Activated CD8-positive, alpha-beta T cell treated with anti-CD3 and anti-CD28 coated beads, Interleukin-2, amount 10 ng/mL, durations not matched to agents 7 days and 5 days (primary cell): ENCODE data around the gene GLRX2. TPM values are rescaled to one million over a fixed set of nuclear protein-coding genes. Genes with fewer than 3 reads are reported as not detected.

Source experiments
- ATAC-seq: fragments of 150-1000 bp; cut with Tn5 transposase; one replicate; pipeline ENCODE4 v1.10.0; 2021; ENCODE audit warnings: moderate library complexity
- CTCF ChIA-PET: fragments of 350-600 bp; sonication (Branson Sonifier 250); formaldehyde crosslinking; loops from one replicate; lab custom pipeline; 2021; ENCODE audit warnings: antibody characterized with exemption; lab: Charles Lee
- POLR2A ChIA-PET: fragments of 350-600 bp; sonication (Branson Sonifier 250); formaldehyde crosslinking; loops from one replicate; lab custom pipeline; 2021; ENCODE audit warnings: antibody characterized with exemption; lab: Charles Lee
- DNase-seq: peaks from one replicate; pipeline ENCODE4 v3.0.0-alpha.2; 2020
- H3K27ac Mint-ChIP-seq: one replicate; pipeline ENCODE4 v1.8.0; 2021; ENCODE audit warnings: mild to moderate bottlenecking, mixed read lengths
- H3K27me3 Mint-ChIP-seq: one replicate; pipeline ENCODE4 v1.8.0; 2021; ENCODE audit warnings: low read depth, mixed read lengths
- H3K36me3 Mint-ChIP-seq: one replicate; pipeline ENCODE4 v1.8.0; 2021; ENCODE audit warnings: low read depth, mixed read lengths
- H3K4me1 Mint-ChIP-seq: one replicate; pipeline ENCODE4 v1.8.0; 2021; ENCODE audit warnings: low read depth, mixed read lengths
- H3K4me3 Mint-ChIP-seq: one replicate; pipeline ENCODE4 v1.8.0; 2021; ENCODE audit warnings: mild to moderate bottlenecking, mixed read lengths
- H3K9me3 Mint-ChIP-seq: one replicate; pipeline ENCODE4 v1.8.0; 2022; ENCODE audit warnings: mixed read lengths; ENCODE audit not compliant: insufficient read depth
- total RNA-seq, 2 experiments: library from RNA; stranded (reverse); gene quantifications; one replicate each; pipeline ENCODE4 v1.2.3, GENCODE V29; 2021

GLRX2 gene
- total RNA-seq, 2 experiments from 2014 or later: 18.7 to 21.8 TPM

- no peak overlapping the region for H3K4me3 Mint-ChIP-seq
- H3K27ac Mint-ChIP-seq: no peak overlapping the region
- no peaks in the 10 kb centered on the region for H3K36me3 Mint-ChIP-seq
- DNase-seq (no peak), ATAC-seq (no peak)
- POLR2A ChIA-PET: no interaction called here
- no peaks in the 10 kb centered on the region for H3K9me3 Mint-ChIP-seq
- H3K4me1 Mint-ChIP-seq: peaks cover 2% of the 10 kb centered on the region
- CTCF ChIA-PET: interaction anchor here (1.1 kb wide), 1 partner anchor 11 kb away, joined by 4 read pairs; the partner anchor contains the start of gene CDC73
- peaks cover 27% of the 10 kb centered on the region for H3K27me3 Mint-ChIP-seq
These were observed 5.7 kb upstream of the GLRX2 start for GRCh38 chr1:193110864-193111263.

GRCh38 chr1:193110246-193110645, 5.0 kb upstream of the GLRX2 start:
- Mint-ChIP-seq H3K4me1 (peaks cover 7% of the 10 kb centered on the region), H3K27me3 (peaks cover 23% of the 10 kb centered on the region), H3K9me3 (no peaks in the 10 kb centered on the region), H3K27ac (no peak overlapping the region), H3K4me3 (no peak overlapping the region), H3K36me3 (no peaks in the 10 kb centered on the region)
- CTCF ChIA-PET: interaction anchor here (1.1 to 1.3 kb wide), 2 partner anchors 10 to 12 kb away, joined by 3 to 4 read pairs; partner anchors contain the start of gene CDC73
- no peak for DNase-seq
- POLR2A ChIA-PET: interaction anchor here (0.6 kb wide), 1 partner anchor 176 kb away, joined by 3 read pairs; no protein-coding TSS in a partner anchor
- no peak for ATAC-seq

- Mint-ChIP-seq H3K27ac (no peak overlapping the region), H3K27me3 (peaks cover 23% of the 10 kb centered on the region), H3K9me3 (no peaks in the 10 kb centered on the region), H3K4me3 (no peak overlapping the region), H3K36me3 (peaks cover 3% of the 10 kb centered on the region), H3K4me1 (peaks cover 7% of the 10 kb centered on the region)
- ChIA-PET CTCF (interaction anchor here (1.3 kb wide), 1 partner anchor 9 kb away, joined by 3 read pairs; no protein-coding TSS in a partner anchor), POLR2A (interaction anchor here (0.6 kb wide), 1 partner anchor 177 kb away, joined by 3 read pairs; no protein-coding TSS in a partner anchor)
- ATAC-seq (no peak), DNase-seq (no peak)
These were observed 4.4 kb upstream of the GLRX2 start for GRCh38 chr1:193109619-193110018.

- no peak for ATAC-seq
- Mint-ChIP-seq H3K4me3 (no peak overlapping the region), H3K9me3 (no peaks in the 10 kb centered on the region), H3K4me1 (peaks cover 14% of the 10 kb centered on the region), H3K27ac (no peak overlapping the region), H3K36me3 (peaks cover 3% of the 10 kb centered on the region), H3K27me3 (peaks cover 23% of the 10 kb centered on the region)
- CTCF ChIA-PET: no interaction called here
- POLR2A ChIA-PET: interaction anchor here (0.6 kb wide), 2 partner anchors 299 to 493 kb away, joined by 4 to 7 read pairs; no protein-coding TSS in a partner anchor
- no peak for DNase-seq
These were observed 3.3 kb upstream of the GLRX2 start for GRCh38 chr1:193108471-193108870.

GRCh38 chr1:193105821-193106177, 585 bp upstream of the GLRX2 start:
- ATAC-seq (no peak), DNase-seq (no peak)
- ChIA-PET POLR2A (interaction anchor here (1.8 kb wide), 1 partner anchor 17 kb away, joined by 6 read pairs; the partner anchor contains the start of gene CDC73), CTCF (interaction anchor here (3.1 kb wide), 1 partner anchor 16 kb away, joined by 14 read pairs; the partner anchor contains the start of gene CDC73)
- Mint-ChIP-seq H3K27me3 (peaks cover 18% of the 10 kb centered on the region), H3K9me3 (no peaks in the 10 kb centered on the region), H3K4me1 (peaks cover 18% of the 10 kb centered on the region), H3K4me3 (peak overlapping the region; percentile 94), H3K27ac (peak overlapping the region; percentile 63), H3K36me3 (peaks cover 6% of the 10 kb centered on the region)

- peaks cover 10% of the 10 kb centered on the region for H3K27me3 Mint-ChIP-seq
- DNase-seq: peak; percentile 31
- H3K4me3 Mint-ChIP-seq: peak overlapping the region; percentile 94
- peak overlapping the region; percentile 78 for H3K27ac Mint-ChIP-seq
- H3K9me3 Mint-ChIP-seq: no peaks in the 10 kb centered on the region
- peaks cover 17% of the 10 kb centered on the region for H3K36me3 Mint-ChIP-seq
- peak; percentile 50 for ATAC-seq
- ChIA-PET CTCF (interaction anchor here (0.5 to 3.1 kb wide), 4 partner anchors 16 to 59 kb away, joined by 3 to 14 read pairs (median 4); partner anchors contain the start of gene CDC73), POLR2A (interaction anchor here (1.8 to 3.1 kb wide), 2 partner anchors 18 to 46 kb away, joined by 6 to 13 read pairs; partner anchors contain the start of genes CDC73, RO60 and UCHL5)
- peaks cover 18% of the 10 kb centered on the region for H3K4me1 Mint-ChIP-seq
These were observed 710 bp downstream of the GLRX2 start for GRCh38 chr1:193104502-193104906.

- peaks cover 18% of the 10 kb centered on the region for H3K4me1 Mint-ChIP-seq
- POLR2A ChIA-PET: interaction anchor here (0.6 to 3.1 kb wide), 5 partner anchors 11 to 45 kb away, joined by 3 to 13 read pairs (median 6); partner anchors contain the start of genes CDC73, RO60 and UCHL5
These were observed 1.3 kb downstream of the GLRX2 start for GRCh38 chr1:193103759-193104501.

GRCh38 chr1:193102662-193103061, 2.6 kb downstream of the GLRX2 start:
- ChIA-PET CTCF (interaction anchor here (1.3 to 3.1 kb wide), 3 partner anchors 9 to 19 kb away, joined by 3 to 14 read pairs (median 4); partner anchors contain the start of gene CDC73), POLR2A (interaction anchor here (3.1 kb wide), 1 partner anchor 44 kb away, joined by 13 read pairs; the partner anchor contains the start of genes RO60 and UCHL5)
- ATAC-seq: no peak
- DNase-seq: no peak
- Mint-ChIP-seq H3K4me3 (no peak overlapping the region), H3K27ac (no peak overlapping the region), H3K27me3 (peaks cover 3% of the 10 kb centered on the region), H3K4me1 (peaks cover 18% of the 10 kb centered on the region), H3K9me3 (no peaks in the 10 kb centered on the region), H3K36me3 (peaks cover 25% of the 10 kb centered on the region)

More at GRCh38 chr1:193103759-193104501, 1.3 kb downstream of the GLRX2 start:
- H3K36me3 Mint-ChIP-seq: peaks cover 19% of the 10 kb centered on the region
- H3K9me3 Mint-ChIP-seq: no peaks in the 10 kb centered on the region
- H3K27ac Mint-ChIP-seq: no peak overlapping the region
- H3K4me3 Mint-ChIP-seq: peak overlapping the region; percentile 94
- no peak for DNase-seq
- ATAC-seq: no peak
- H3K27me3 Mint-ChIP-seq: peaks cover 8% of the 10 kb centered on the region
- CTCF ChIA-PET: interaction anchor here (0.5 to 3.1 kb wide), 5 partner anchors 16 to 950 kb away, joined by 3 to 14 read pairs (median 3); partner anchors contain the start of gene CDC73

- Mint-ChIP-seq H3K4me1 (no peaks in the 10 kb centered on the region), H3K9me3 (no peaks in the 10 kb centered on the region), H3K27me3 (no peaks in the 10 kb centered on the region), H3K4me3 (no peak overlapping the region), H3K27ac (no peak overlapping the region), H3K36me3 (peaks cover 32% of the 10 kb centered on the region)
- CTCF ChIA-PET: no interaction called here
- POLR2A ChIA-PET: no interaction called here
- DNase-seq: no peak
- no peak for ATAC-seq
These were observed 11.1 kb downstream of the GLRX2 start for GRCh38 chr1:193094112-193094511.

GRCh38 chr1:193090865-193091264, 14.3 kb downstream of the GLRX2 start:
- Mint-ChIP-seq H3K27me3 (no peaks in the 10 kb centered on the region), H3K27ac (no peak overlapping the region), H3K4me3 (no peak overlapping the region), H3K36me3 (peaks cover 14% of the 10 kb centered on the region), H3K9me3 (no peaks in the 10 kb centered on the region), H3K4me1 (no peaks in the 10 kb centered on the region)
- ChIA-PET CTCF (no interaction called here), POLR2A (no interaction called here)
- no peak for DNase-seq
- ATAC-seq: no peak

GRCh38 chr1:193087893-193088292, 17.3 kb downstream of the GLRX2 start:
- CTCF ChIA-PET: interaction anchor here (0.6 to 0.7 kb wide), 2 partner anchors 12 to 17 kb away, joined by 5 read pairs; no protein-coding TSS in a partner anchor
- H3K36me3 Mint-ChIP-seq: peaks cover 18% of the 10 kb centered on the region
- DNase-seq (no peak), ATAC-seq (no peak)
- H3K4me3 Mint-ChIP-seq: no peak overlapping the region
- no peaks in the 10 kb centered on the region for H3K27me3 Mint-ChIP-seq
- H3K9me3 Mint-ChIP-seq: no peaks in the 10 kb centered on the region
- no peaks in the 10 kb centered on the region for H3K4me1 Mint-ChIP-seq
- POLR2A ChIA-PET: no interaction called here
- no peak overlapping the region for H3K27ac Mint-ChIP-seq
